ENCODE results near the gene TRIM27. TPM values are rescaled to one million over a fixed set of nuclear protein-coding genes. Genes with fewer than 3 reads are reported as not detected.

TRIM27 gene
- total and polyA plus RNA-seq, 10 of the 15 experiments (the other 5 are each of a cell fraction or from before 2014, with no cell fraction given) = 18.5 to 74.7 (median 58.0) TPM

- TF ChIP-seq E4F1 (IDR thresholded peaks at IDR 0.05; ENCODE audit: borderline replicate concordance, partially characterized antibody) (no peak), USF2 (IDR thresholded peaks at IDR 0.05; ENCODE audit: borderline replicate concordance, low read depth, low read length) (no peak), BCLAF1 (IDR thresholded peaks at IDR 0.05) (no peak), RAD21 (IDR thresholded peaks at IDR 0.05; ENCODE audit: insufficient read depth, low read depth, low read length) (no peak), ZNF274 (IDR thresholded peaks at IDR 0.05; ENCODE audit: insufficient read depth, insufficient read length) (no peak), MYB (IDR thresholded peaks at IDR 0.05; ENCODE audit: borderline replicate concordance, low read depth, low read length) (no peak), EP300 (IDR thresholded peaks at IDR 0.05; ENCODE audit: borderline replicate concordance in 1 of 2, control insufficient read depth in 1 of 2, low read depth in 2 of 2, low read length in 2 of 2) (no peak; a peak in 1 of 4 replicates), FOXM1 (IDR thresholded peaks at IDR 0.05; ENCODE audit: low read depth, low read length) (no peak), HDAC6 (IDR thresholded peaks at IDR 0.05; ENCODE audit: unreplicated experiment) (no peak), SUZ12 (IDR thresholded peaks at IDR 0.05; ENCODE audit: unreplicated experiment) (no peak), ZNF687 (IDR thresholded peaks at IDR 0.05) (no peak), SP1 (IDR thresholded peaks at IDR 0.05; ENCODE audit: low read depth, low read length) (no peak), POU2F2 (IDR thresholded peaks at IDR 0.05; ENCODE audit: borderline replicate concordance, low read depth, low read length) (0 out of 3 replicates have a peak, but pooled peaks have one; percentile 37), STAT3 (IDR thresholded peaks at IDR 0.05; ENCODE audit: low read depth, low read length) (peak; percentile 89), SREBF1 (IDR thresholded peaks at IDR 0.05; ENCODE audit: low read length) (no peak), HSF1 (IDR thresholded peaks at IDR 0.05; ENCODE audit: low read depth, low read length) (no peak), BRCA1 (IDR thresholded peaks at IDR 0.05; ENCODE audit: low read depth, low read length) (no peak)
These were observed 20.7 kb upstream of the TRIM27 start (continued) for GRCh38 chr6:28944412-28944865.
